ENCODE measurements around the gene PSD.

PSD gene

GRCh38 chr10:102419269-102420180 is 940 bp upstream of the PSD start:
- DNase-seq = peak; percentile 60

- no peak for DNase-seq
These were observed 1.9 kb downstream of the PSD start for GRCh38 chr10:102416695-102417094.

GRCh38 chr10:102416283-102416682 is 2.3 kb downstream of the PSD start:
- no peak for DNase-seq

GRCh38 chr10:102414749-102415148 is 3.8 kb downstream of the PSD start:
- no peak for DNase-seq

- DNase-seq = no peak
These were observed 4.6 kb downstream of the PSD start for GRCh38 chr10:102413806-102414561.

- peak; percentile 26 for DNase-seq
These were observed 5.4 kb downstream of the PSD start for GRCh38 chr10:102413053-102413705.

- DNase-seq = no peak
These were observed 6.3 kb downstream of the PSD start for GRCh38 chr10:102412293-102412692.

- no peak for DNase-seq
These were observed 7.0 kb downstream of the PSD start for GRCh38 chr10:102411341-102412255.

GRCh38 chr10:102410429-102411073 is 8.0 kb downstream of the PSD start:
- DNase-seq = peak; percentile 54

- DNase-seq = no peak
These were observed 8.8 kb downstream of the PSD start for GRCh38 chr10:102409604-102410428.

- peak; percentile 72 for DNase-seq
These were observed 9.6 kb downstream of the PSD start for GRCh38 chr10:102408728-102409603.

GRCh38 chr10:102408131-102408727 is 10.4 kb downstream of the PSD start:
- DNase-seq = no peak

GRCh38 chr10:102407425-102408130 is 11.0 kb downstream of the PSD start:
- DNase-seq = no peak

- no peak for DNase-seq
These were observed 11.8 kb downstream of the PSD start for GRCh38 chr10:102406815-102407214.

- no peak for DNase-seq
These were observed 13.0 kb downstream of the PSD start for GRCh38 chr10:102405632-102406031.

- no peak for DNase-seq
These were observed 13.4 kb downstream of the PSD start for GRCh38 chr10:102405108-102405571.

GRCh38 chr10:102404361-102405107 is 14.1 kb downstream of the PSD start:
- no peak for DNase-seq

- DNase-seq = no peak
These were observed 15.5 kb downstream of the PSD start for GRCh38 chr10:102403115-102403514.
